Activated CD8-positive, alpha-beta memory T cell treated with anti-CD3 and anti-CD28 coated beads for 4 hours (primary cell): ENCODE measurements around the gene MYBPC1.
"Not testable (repeated sequence)": the region's sequence is repeated elsewhere in the genome, so short reads cannot be mapped to it uniquely, and the experiment has no call there.

Experiments
- DNase-seq, 2 donors: peaks; one replicate each; pipeline ENCODE4 v3.0.0-alpha.2; 2020; ENCODE audit warnings: low read depth in 2 of 2

Gene MYBPC1

GRCh38 chr12:101733166-101733565 lies 138.4 kb downstream of the MYBPC1 start:
- DNase-seq, result no peak

DNA sequence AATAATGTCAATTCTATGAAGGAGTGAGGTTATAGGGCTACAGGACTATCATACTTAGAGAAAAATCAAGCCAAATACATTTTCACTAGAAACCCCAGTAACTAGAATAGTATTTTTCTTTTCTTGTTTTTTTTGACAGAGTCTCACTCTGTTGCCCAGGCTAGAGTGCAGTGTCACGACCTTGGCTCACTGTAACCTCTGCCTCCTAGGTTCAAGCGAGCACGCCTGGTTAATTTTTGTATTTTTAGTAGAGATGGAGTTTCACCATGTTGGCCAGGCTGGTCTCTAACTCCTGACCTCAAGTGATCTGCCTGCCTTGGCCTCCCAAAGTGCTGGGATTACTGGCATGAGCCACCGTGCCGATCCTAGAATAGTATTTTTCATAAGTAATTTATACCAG lies 139.7 kb downstream of the MYBPC1 start:
- DNase-seq, result not testable (repeated sequence)
